Right lobe of liver (tissue), 4 donors: ENCODE results near the gene GPR18.

Source experiments
- CTCF ChIP-seq, 4 donors: fragments of 200-600 bp in 3 of 4; fragments of 450-650 bp in 1 of 4; IDR thresholded peaks; one replicate each; pipeline versions ENCODE4 v1.5.1 to v1.8.0; 2016 to 2022; ENCODE audit warnings: antibody characterized with exemption in 4 of 4, mild to moderate bottlenecking in 2 of 4
- POLR2A ChIP-seq: fragments of 450-650 bp; IDR thresholded peaks from one replicate; pipeline ENCODE4 v1.6.1; 2017; ENCODE audit warnings: antibody characterized with exemption, mild to moderate bottlenecking
- donor health status: DM: no; HTN: no; CAD: no.
- donor health status: DM: no; HTN: no; CAD: no.
- donor health status: DM: no; HTN: yes; CAD: no.

GRCh38 chr13:99294198-99294597, 36.0 kb upstream of the GPR18 start:
- TF ChIP-seq CTCF (IDR thresholded peaks at IDR 0.05): no peak
- no peak for TF ChIP-seq POLR2A
